Measurements from ENCODE around the gene PCIF1.

Gene PCIF1

GRCh38 chr20:45948261-45948733, 13.8 kb downstream of the PCIF1 start:
- no peak for DNase-seq

GRCh38 chr20:45948742-45949541, 14.5 kb downstream of the PCIF1 start:
- no peak for DNase-seq

GRCh38 chr20:45949542-45950329, 15.3 kb downstream of the PCIF1 start:
- no peak for DNase-seq

GRCh38 chr20:45950330-45950646, 15.8 kb downstream of the PCIF1 start:
- no peak for DNase-seq

GRCh38 chr20:45951925-45952834, 17.7 kb downstream of the PCIF1 start:
- DNase-seq, result no peak

GRCh38 chr20:45952861-45953260, 18.4 kb downstream of the PCIF1 start:
- DNase-seq, result no peak

GRCh38 chr20:45953672-45954071, 19.2 kb downstream of the PCIF1 start:
- DNase-seq, result peak; percentile 24

GRCh38 chr20:45956326-45956725, 21.8 kb downstream of the PCIF1 start:
- peak; percentile 4 for DNase-seq

- DNase-seq, result peak; percentile 10
Measured at GRCh38 chr20:45957021-45957941, 22.8 kb downstream of the PCIF1 start.

GRCh38 chr20:45958593-45958992, 24.1 kb downstream of the PCIF1 start:
- no peak for DNase-seq

GRCh38 chr20:45959126-45959525, 24.6 kb downstream of the PCIF1 start:
- DNase-seq, result no peak

- peak; percentile 14 for DNase-seq
Measured at GRCh38 chr20:45959956-45960630, 25.6 kb downstream of the PCIF1 start.

GRCh38 chr20:45962031-45962755, 27.7 kb downstream of the PCIF1 start:
- DNase-seq, result peak; percentile 12

GRCh38 chr20:45963059-45964005, 28.8 kb downstream of the PCIF1 start:
- DNase-seq, result peak; percentile 18

GRCh38 chr20:45964006-45964400, 29.5 kb downstream of the PCIF1 start:
- DNase-seq, result peak; percentile 14

- DNase-seq, result no peak
Measured at GRCh38 chr20:45965169-45966002, 30.9 kb downstream of the PCIF1 start.

GRCh38 chr20:45967551-45968080, 33.1 kb downstream of the PCIF1 start:
- DNase-seq, result no peak

GRCh38 chr20:45968081-45968671, 33.7 kb downstream of the PCIF1 start:
- DNase-seq, result no peak
